Stimulated activated CD8-positive, alpha-beta memory T cell treated with anti-CD3 and anti-CD28 coated beads, Interleukin-4, amount 100 ng/mL, for 24 hours (primary cell): Measurements from ENCODE around the gene RUFY4.

ENCODE experiments used
- DNase-seq: peaks from one replicate; pipeline ENCODE4 v3.0.0-alpha.2; 2020; ENCODE audit warnings: low read depth

The RUFY4 gene, protein sequence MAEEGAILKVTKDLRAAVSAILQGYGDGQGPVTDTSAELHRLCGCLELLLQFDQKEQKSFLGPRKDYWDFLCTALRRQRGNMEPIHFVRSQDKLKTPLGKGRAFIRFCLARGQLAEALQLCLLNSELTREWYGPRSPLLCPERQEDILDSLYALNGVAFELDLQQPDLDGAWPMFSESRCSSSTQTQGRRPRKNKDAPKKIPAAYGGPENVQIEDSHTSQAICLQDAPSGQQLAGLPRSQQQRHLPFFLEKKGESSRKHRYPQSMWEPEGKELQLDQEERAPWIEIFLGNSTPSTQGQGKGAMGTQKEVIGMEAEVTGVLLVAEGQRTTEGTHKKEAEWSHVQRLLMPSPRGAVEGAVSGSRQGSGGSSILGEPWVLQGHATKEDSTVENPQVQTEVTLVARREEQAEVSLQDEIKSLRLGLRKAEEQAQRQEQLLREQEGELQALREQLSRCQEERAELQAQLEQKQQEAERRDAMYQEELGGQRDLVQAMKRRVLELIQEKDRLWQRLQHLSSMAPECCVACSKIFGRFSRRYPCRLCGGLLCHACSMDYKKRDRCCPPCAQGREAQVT

DNA sequence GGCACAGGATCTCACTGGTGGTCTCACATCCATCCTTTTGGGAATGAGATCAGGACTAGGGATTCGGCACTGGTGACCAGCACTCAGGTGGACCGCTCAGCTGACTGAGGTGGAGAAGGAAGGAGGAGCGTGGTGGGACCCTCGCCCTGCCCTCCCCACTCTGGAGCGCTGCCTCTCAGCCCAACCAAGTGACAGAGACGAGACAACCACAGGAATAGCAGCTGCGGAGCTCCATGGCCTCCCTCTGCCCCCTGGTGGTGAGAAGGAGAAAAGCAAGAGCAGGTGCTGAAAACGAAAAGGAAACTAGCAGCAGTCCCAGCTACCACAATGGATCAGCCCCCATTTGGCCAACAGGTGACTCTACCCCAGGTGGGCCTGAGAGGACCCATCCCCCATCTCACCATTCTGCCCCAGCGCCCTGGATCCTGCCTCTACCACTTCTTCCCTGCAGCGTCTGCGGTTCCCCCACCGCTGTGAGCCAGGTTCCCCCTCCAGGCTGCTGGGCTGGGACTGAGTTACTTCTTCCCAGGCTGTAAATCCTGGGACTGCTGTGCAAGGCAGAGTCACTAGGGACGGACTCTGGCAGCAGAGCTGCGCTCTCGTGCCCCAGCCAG is at the start of gene RUFY4:
RUFY4 (plus strand) TSS at position 533 of the 614 bp plus-strand sequence. CDS start 1,353 bp downstream, outside the sequence.
- DNase-seq: peak; percentile 26

DNA sequence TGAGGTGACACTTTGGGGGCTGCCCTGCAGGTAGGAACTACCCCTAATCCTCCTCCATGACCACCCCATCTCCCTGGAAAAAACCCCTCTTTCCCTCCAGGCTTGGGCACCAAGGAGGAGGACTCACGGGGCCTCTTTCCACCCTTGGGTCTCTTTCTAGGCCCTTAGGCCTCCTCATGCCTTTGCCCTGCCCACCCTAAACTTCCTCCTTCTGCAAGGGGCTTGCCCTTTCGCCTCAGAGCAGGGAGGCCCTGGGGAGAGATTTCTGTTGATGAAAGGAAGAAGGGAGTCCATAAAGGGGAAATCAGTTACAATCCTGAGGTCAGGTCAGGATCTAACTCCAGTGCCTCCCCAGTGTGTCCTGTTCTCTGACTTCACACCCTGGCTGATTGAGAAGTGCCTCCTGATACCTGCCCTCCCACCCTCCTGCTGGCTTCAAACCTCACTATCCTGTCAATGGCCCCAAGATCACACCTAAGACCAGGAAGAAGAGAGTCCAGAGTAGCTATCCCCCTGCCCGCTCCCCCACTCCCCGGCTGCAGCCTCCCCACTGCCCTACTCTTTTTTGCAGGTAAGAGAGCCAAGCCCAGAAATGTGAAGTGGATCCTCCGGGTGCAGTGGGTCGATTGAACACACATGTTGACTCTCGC is 49.5 kb upstream of the RUFY4 start:
- DNase-seq: no peak

DNA sequence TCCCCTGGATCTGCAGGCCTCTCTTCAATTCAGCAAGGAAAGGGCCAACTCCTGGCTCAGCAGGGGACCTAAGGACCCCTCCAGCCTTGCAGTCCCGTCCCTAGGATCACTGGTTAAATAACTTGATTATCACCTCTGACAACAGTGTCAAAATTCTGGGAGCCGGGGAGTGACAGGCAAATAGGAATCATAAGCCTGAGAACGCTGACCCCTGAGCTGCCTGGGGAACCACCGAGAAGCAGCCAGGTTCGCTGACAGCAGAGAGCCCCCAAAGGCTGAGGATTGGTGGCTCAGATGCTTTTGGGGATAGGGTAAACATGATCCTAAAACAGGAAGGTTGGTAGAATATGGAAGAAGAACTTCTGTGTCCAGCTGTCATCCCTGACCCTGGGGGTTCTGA is 48.8 kb upstream of the RUFY4 start:
- no peak for DNase-seq

DNA sequence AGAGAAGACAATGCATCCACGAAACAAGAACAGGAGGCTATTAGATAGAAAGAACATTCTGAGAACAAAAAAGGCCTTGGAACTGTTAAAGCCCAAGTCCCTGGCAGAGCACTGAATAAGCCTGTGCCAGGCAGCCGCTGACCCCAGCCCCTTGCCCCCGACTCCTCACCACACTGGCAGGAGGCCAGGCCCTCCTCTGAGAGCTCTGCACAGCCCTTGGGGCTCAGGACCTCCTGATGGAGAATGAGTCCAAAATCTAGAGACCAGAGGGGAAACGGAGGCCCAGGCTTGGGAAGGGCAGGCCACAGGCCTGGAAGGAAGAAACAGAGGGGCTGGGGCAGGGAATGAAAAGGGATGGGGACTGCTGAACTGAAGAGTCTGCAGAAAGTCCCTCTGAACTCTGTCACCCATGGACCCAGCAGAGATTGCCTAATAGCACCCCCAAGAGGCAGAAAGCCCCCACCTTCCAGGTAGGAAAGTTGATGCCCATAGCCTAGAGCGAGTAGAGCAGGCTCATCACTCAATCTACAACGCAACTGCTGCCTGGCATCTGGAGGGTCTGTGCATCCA is 48.0 kb upstream of the RUFY4 start:
- no peak for DNase-seq

DNA sequence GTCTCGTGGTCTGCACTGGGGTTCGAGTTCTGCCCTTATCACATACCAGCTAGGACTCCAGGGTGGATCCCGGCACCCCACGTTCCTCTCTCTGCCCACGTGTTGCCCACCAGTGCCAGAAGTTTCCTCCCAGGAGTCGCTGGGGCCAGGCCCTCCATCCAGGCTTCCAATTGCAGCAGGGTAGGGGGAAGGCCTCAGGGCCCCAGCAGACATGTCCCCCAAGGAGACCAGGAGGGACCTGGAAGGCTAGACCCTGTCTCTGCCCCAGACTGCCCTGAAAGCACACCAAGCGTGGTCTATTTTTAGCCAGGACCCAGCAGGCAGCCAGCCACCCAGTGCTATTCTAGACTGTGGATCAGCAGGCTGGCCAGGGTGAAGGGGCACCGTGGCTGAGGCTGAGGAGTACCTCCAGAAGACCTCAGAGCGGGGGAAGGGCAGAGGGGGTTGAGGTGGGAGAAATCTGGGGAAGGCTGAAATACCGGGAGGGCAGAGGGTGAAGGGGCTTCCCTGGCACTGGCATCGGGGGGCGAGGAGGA is 47.4 kb upstream of the RUFY4 start:
- DNase-seq: no peak

- DNase-seq: no peak
Observed at GRCh38 chr2:218022131-218022850, 46.8 kb upstream of the RUFY4 start.

DNA sequence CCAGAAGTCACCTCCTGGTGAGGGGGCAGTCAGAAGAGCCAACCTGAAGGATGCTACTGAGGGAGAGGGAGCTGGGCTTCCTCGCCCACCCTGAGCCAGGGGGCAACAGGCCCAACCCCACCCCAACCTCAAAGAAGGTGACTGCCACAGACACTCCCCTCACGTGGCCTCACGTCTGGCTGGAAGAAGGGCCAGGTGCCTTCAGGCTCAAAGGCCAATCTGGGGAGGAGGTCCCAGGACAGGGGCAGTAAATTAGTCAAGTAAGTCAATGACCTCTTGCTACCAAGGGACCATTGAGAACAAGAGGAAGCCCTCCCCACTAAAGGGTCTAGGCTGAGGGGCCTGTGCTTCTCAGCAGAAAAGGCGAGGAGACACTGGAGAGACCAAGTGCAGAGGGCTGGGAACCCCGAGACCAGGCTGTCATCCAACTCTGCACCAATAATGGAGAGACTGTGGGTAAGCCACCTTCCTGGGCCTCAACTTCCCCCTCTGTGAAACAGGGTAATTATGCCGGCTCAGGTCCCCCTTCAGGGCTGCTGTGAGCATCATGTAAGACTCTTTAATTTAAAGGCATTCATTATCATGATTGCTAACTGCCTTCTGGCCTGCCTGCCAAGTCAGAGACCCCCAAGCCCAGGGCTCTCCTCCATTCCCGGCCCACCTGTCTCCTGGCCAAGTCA is 46.1 kb upstream of the RUFY4 start:
- DNase-seq: no peak

- DNase-seq: no peak
Observed at GRCh38 chr2:218023636-218024035, 45.4 kb upstream of the RUFY4 start.

DNA sequence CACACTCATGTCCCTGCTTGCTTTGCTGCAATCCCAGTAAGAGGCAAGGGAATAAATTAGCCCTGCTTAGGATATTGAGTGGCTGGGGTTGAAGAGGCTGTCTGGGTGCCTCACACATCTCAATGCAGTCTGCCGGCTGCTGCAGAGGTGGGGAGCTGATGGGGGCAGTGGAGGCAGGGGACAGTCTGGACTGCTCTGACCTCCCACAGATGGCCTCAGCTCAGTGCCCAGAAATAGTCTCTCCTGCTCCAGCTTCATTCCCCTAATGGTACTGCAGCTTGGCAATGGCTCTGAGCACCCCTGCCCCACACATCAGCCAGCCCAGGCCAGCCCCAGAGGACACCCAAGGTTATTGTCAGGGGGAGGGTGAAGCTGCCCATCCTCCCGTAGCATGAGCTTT is 44.7 kb upstream of the RUFY4 start:
- no peak for DNase-seq

DNA sequence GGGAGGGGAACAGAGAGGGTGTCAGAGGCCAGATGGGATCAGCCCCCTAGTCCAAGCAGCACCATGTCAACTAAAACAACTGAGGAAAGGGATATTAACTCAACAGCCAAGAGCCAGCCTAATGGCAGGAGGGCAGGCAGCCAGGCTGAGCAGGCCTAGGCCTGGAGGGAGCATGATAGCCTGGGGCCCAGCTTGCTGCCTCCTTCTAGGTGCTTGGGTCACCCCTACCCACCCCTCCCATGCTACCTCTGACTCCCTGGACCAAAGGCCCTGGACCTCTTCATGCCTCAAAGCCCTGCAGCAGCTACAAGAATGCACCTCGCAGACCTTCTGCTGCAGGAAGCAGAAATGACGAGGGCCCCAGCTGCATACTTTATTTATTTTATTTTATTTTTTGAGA is 44.2 kb upstream of the RUFY4 start:
- DNase-seq: no peak

GRCh38 chr2:218026244-218026643 is 42.8 kb upstream of the RUFY4 start:
- no peak for DNase-seq

DNA sequence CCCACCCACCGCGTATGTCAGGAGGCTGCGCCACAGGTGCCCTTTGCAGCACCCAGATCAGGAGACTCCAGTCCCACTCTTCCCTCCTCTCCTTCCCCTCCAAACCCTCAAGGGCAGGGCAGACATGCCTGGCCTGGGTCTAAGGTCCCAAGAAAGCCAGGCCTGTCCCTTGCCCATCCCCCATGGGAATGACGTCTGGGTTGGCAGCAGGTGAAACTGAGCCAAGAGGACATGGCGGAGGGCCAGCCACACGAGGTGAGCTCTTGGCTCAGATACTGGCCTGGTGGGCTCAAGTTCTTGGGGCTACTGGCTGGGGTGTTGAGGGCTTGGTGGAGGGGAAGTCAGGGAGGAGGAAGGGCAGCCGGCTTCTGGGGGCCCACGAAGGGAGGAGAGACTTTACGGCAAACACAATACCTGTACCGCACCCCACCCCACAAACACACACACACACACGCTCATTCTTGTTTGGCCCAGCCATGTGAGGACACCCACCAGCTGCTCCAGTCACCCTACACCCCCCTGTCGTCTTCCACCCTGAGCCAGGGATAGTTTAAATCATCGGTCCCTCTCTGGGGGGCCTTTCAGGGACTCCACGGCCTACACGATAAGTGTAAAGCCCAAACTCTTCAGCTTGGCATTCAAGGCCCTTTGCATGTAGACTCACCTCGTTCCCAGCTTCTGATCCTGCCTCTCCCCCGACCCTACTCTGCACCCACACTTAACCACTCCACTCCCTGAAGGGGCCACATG is 42.2 kb upstream of the RUFY4 start:
- DNase-seq: no peak

DNA sequence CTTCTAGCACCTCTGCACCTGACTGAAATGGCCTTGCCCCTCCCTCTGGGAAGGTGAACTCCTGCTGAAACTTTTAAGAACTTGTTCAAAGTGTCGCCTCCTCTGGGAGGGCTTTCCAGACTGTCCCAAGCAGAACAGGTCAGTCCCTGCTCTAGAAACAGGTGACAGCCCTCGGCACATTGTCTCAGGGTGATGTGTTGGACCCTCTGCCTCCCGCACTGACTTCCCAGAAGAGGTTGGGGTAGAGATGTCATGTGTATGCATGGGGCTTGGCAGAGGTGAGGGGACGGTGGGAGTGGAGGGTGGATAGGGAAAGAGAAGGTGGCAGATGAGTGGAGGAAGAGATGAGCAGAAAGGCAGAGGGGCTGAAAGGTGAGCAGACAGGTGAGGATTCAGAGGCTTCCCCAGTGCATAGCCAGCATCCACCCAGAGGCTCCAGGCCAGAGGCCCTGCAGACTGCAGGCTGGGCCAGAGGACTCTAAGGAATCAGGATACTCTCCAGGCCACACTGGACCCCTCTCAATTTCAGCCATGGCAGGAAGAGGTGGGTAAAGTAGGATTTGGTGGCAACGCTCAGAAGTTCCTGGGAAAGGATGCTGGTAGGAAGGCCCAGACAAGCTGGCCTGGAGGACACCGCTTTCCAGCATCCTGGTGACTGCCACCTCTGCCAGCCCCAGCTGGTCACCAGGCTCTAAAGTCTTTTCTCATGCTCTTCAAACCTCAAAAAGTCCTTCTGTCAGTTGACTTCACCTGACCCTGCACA is 41.4 kb upstream of the RUFY4 start:
- DNase-seq: no peak

- no peak for DNase-seq
Observed at GRCh38 chr2:218028189-218028495, 40.9 kb upstream of the RUFY4 start.

GRCh38 chr2:218028562-218029348 is 40.3 kb upstream of the RUFY4 start:
- no peak for DNase-seq

DNA sequence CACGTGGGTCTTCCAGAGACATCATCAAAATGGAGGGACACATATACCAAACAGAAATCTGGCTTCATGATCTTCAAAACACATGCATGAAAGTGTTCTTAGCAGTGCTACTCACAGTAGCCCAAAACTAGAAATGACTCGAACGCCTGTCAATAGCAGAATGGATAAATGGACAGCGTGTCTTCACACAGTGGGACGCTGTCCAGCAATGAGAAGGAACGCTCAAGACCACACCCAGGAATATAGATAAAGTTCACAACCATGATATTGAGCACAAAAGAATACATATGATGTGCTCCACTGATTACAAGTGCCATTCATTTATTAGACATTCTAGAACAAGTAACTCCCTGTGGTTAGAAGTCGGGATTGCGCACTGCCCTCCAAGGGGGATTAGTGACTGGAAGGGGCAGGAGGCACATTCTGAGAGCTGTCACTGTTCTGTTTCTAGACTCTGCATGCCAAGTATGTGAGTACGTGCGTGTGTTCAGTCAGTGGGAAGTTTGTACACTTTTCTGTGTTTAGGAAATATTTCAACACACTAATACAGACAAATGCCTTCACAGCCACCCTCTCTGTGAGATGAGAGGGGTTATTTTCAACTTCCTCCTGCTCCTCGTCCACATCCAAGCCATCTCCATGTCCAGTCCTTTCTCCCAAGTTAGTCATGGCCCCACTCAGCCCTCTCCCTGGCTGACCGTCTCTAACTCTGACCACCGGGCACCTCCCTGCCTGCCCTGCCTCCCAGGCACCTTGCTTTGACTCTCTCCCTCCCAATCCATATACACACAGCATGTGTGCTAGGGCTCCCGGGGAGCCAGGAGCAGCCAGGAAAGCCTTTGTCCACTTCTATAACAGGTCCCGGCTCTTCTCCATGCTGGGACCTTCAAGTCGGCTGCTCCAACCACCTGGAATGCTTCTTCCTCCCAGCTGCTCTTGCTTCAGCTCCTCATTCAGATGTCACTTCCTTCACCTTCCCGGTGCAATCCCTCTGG is 39.4 kb upstream of the RUFY4 start:
- no peak for DNase-seq

GRCh38 chr2:218030409-218031195 is 38.5 kb upstream of the RUFY4 start:
- DNase-seq: no peak
